GM18502 (cell line): ENCODE measurements around the gene B9D1.

ENCODE experiments used
- ATAC-seq: cut with Tn5 transposase; IDR thresholded peaks from one replicate; pipeline ENCODE4 v1.9.1; 2021; ENCODE audit warnings: mild to moderate bottlenecking; ENCODE audit not compliant: unreplicated experiment, poor library complexity

Gene B9D1

DNA sequence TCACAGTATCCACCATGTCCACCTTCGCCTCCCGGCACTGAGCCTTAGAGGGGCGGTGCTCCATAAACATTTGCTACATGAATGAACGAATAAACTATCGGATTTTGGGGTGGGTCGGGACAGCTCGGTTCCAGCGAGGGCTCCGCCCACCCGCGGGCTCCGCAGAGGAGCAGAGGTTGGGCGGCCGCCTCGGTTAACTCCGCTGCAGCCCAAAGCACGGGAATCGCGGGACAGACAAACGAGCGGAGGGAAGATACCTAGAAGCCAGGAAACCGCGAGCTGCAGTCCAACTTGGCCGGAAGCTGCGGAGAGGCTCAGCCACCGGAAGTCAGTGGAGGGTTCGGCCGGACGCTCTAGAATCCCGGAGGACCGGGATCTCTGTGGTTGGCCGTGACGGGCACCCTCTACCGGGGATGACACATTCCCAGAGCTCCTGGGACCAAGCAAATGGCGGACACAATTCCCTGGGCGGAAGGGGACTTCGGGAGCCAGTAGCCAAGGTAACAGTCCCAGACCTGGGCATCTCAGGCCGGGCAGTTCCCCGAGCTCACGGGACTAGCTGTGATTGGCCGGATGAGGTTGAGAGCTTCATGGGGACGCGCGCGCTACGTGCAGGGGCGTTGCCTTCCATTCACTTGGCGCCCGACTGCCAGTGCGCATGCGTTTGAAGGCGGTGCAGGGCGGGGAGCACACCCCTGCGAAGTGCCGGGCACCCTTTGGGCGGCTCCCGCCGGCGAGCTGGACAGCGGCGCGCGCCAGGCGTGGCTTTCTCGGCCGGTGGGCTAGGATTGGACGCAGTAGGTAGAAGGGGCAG lies 15.3 kb upstream of the B9D1 start:
- peak; percentile 92 for ATAC-seq

DNA sequence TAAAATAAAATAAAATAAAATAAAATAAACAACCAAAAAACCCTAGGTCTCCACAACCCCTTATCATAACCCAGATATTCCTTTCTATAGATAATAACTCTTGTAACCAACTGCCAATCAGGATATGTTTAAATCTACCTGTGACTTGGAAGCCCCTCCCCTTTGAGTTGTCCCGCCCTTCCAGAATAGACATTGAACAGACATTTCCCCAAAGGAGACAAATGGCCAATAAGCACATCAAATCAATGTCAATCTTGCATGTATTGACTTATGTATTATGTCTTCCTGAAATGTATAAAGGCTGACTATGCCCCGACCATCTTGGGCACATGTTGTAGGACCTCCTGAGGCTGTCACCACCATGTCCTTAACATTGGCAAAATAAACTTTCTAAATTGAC lies 14.3 kb upstream of the B9D1 start:
- ATAC-seq = no peak

GRCh38 chr17:19375732-19376131 lies 13.2 kb upstream of the B9D1 start:
- no peak for ATAC-seq

DNA sequence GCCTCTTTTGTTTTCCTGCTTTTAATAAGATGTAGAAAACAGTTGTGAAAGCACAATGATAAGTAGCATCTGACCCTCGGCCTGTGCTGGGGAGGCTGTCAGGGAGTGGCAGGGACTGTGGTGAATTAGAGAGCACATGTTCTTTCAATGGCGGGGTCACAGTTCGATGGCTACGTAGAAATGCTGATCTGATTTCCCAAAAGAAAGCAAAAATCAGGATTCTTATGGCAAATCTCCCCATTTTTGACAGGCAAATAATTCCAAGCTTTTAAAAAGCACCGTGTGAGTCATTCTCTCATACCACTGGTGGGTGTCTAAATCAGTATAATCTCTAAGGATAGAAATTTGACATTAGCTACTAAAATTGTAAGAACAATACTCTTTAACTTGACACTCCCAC lies 11.6 kb upstream of the B9D1 start:
- no peak for ATAC-seq

- no peak for ATAC-seq
Observed at GRCh38 chr17:19372866-19373504, 10.5 kb upstream of the B9D1 start.

DNA sequence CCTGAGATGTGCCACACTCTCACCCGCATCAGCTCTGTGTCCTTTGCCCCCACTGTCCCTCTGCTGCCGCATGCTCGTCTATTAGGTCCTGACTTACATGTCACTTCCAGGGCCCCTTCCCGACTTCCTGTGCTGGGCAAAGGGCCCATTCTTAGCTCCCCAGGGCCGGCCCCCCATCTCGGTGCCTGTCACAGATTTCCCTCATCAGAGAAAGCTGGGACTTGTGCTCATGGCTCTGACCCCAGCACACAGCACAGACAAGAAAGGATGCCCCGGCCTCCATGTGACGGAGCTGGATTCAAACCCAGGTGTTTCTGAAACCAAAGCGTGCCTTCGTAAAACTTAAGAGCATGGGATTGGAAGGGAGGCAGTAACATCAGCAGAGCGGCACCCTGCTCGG lies 9.9 kb upstream of the B9D1 start:
- ATAC-seq = no peak

GRCh38 chr17:19372011-19372370 lies 9.5 kb upstream of the B9D1 start:
- ATAC-seq = no peak

GRCh38 chr17:19371259-19372010 lies 8.9 kb upstream of the B9D1 start:
- no peak for ATAC-seq

DNA sequence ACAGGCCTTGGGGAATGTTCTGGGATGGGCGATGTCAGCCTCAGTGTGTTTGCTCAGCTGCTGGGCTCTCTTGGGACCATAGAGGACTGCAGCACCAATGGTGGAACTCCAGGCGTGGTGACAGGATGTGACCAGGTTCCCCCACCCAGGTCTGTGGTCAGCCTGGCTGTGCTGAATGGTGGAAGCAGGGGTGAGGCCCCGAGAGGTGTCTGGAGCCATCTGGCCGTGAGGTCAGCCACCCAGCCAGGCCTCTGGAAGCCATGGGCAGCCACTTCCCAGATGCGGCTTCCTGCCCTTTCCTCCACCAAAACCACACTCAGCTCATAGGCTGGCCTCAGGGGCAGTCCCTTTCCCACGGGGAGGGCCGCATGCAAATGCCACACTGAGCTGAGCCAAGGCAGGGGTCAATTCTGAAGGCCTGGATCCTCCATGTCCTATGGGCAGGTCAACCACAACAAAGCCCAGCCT lies 8.0 kb upstream of the B9D1 start:
- no peak for ATAC-seq

GRCh38 chr17:19369846-19370492 lies 7.4 kb upstream of the B9D1 start:
- ATAC-seq = no peak

GRCh38 chr17:19369107-19369778 lies 6.7 kb upstream of the B9D1 start:
- ATAC-seq = no peak

DNA sequence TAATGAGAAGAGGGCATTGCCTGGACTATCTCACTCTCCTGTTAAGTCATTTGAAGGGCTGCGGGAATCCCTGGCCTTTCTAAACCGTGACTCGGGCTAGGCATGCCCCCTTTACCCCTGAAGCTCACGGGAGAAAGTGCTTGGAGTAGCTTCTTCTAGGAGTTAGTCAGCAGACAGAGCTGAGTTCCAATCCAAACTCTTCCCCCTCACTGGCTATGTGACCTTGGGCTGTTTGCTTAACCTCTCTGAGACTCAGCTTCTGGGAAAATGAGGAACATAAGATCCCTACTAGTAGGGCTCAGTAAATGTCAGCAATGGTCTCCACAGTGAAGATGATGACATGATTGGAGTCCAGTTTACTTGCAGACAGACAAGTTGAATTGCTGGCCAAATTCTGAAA lies 5.7 kb upstream of the B9D1 start:
- no peak for ATAC-seq

GRCh38 chr17:19366637-19366972 lies 4.1 kb upstream of the B9D1 start:
- no peak for ATAC-seq

DNA sequence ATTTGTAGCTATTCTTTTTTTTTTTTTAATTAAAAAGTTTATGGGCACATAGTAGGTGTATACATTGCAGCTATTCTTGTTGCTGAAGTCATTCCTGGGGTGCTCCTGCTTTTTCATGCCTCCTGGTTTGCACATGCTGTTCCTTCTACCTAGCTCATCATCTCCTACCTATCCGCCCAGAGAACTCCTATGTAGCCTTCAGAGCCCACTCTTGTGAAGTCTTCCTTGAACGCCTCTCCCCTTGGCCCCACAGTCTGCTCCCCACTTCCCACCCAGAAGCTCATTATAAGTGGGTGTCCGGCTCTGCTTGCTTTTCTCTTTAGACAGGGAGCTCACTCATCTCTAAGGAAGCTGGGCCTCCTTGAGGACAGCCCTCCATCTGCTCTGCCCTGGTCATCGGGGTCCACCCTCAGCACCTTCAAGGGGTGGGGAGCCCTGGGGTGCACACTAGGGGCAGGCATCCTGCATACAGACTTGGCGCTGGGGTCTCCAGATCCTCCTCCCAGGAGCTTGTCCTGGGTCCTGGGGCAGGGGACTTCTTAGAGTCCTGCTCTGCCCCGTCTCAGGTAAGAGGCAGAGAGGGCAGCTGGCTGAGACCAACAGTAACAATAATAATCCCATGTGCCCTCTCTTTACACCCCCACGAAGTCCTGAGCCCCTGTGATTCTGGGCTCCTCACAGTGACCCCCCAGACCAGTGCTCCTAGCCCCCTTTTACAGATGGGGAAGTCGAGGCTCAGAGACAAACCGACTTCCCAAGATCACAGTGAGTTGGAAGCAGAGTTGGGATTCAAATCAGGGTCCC lies 3.5 kb upstream of the B9D1 start:
- ATAC-seq = no peak

DNA sequence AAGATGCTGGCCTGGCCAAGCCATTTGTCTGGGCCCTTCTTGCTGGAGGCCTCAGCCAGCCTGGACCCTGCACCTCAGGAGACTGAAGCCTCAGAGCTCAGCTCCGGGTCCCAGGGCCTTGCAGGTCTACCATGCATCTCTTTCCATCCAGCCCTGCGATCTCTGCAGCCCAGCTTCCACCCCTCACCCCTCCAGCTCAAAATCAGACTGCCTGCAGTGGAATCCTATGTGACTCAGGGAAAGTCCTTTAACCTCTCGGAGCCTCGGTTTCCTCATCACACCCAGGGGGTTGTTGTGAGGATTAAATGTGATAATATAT lies 2.9 kb upstream of the B9D1 start:
- no peak for ATAC-seq

GRCh38 chr17:19364699-19365498 lies 2.4 kb upstream of the B9D1 start:
- no peak for ATAC-seq

GRCh38 chr17:19363460-19364035 lies 1.0 kb upstream of the B9D1 start:
- no peak for ATAC-seq

DNA sequence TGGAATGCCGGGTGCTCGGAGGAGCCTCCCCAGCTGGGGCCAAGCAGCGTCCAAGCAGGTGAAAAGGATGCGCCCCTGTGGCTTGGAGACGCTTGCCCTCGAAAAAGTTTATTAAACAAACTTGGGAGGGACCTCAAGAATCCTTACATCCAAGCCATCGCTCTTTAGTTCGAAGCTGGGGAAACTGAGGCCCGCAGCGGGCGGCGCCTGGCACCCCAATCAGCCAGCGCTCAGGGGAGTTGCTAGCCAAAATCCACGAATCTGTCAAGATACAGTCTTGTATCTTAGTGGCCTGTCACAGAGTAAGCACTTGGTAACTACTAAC lies 553 bp upstream of the B9D1 start:
- ATAC-seq = no peak

DNA sequence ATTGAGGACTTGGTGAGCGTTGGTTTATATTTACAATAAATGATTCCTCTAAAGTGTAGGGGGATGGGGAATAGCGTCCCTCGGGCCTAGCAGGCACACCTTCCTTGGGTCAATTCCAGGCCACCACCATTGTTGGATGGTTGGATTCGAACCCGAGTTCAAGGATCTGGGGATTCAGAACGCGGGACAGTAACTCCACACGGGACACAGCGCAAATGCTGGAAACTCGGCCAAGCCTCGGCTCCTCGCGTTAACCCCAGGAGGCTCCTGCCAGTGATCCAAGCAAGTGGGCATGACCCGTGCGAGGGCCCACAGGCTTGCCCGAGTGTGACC lies 613 bp downstream of the B9D1 start:
- ATAC-seq = no peak
